ENCODE data around the gene NOP16. TPM values are rescaled to one million over a fixed set of nuclear protein-coding genes. Genes with fewer than 3 reads are reported as not detected.
A peak's percentile ranks its signal among the peaks of the same experiment; 100 is the strongest.

Gene NOP16
- total and polyA plus RNA-seq, 2 of the 13 experiments (the other 11 are each of a cell fraction or from before 2014, with no cell fraction given) = 43.3 to 48.4 TPM

- TF ChIP-seq, protein P1, sequence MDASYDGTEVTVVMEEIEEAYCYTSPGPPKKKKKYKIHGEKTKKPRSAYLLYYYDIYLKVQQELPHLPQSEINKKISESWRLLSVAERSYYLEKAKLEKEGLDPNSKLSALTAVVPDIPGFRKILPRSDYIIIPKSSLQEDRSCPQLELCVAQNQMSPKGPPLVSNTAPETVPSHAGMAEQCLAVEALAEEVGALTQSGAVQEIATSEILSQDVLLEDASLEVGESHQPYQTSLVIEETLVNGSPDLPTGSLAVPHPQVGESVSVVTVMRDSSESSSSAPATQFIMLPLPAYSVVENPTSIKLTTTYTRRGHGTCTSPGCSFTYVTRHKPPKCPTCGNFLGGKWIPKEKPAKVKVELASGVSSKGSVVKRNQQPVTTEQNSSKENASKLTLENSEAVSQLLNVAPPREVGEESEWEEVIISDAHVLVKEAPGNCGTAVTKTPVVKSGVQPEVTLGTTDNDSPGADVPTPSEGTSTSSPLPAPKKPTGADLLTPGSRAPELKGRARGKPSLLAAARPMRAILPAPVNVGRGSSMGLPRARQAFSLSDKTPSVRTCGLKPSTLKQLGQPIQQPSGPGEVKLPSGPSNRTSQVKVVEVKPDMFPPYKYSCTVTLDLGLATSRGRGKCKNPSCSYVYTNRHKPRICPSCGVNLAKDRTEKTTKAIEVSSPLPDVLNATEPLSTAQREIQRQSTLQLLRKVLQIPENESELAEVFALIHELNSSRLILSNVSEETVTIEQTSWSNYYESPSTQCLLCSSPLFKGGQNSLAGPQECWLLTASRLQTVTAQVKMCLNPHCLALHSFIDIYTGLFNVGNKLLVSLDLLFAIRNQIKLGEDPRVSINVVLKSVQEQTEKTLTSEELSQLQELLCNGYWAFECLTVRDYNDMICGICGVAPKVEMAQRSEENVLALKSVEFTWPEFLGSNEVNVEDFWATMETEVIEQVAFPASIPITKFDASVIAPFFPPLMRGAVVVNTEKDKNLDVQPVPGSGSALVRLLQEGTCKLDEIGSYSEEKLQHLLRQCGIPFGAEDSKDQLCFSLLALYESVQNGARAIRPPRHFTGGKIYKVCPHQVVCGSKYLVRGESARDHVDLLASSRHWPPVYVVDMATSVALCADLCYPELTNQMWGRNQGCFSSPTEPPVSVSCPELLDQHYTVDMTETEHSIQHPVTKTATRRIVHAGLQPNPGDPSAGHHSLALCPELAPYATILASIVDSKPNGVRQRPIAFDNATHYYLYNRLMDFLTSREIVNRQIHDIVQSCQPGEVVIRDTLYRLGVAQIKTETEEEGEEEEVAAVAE (CRISPR knock-in tag; IDR thresholded peaks at IDR 0.05; ENCODE audit: borderline replicate concordance) = no peak
- no peak for TF ChIP-seq GABPA (IDR thresholded peaks at IDR 0.05; ENCODE audit: low read depth, low read length)
- TF ChIP-seq GABPA (CRISPR knock-in tag; IDR thresholded peaks at IDR 0.05; ENCODE audit: low read depth) = no peak
- TF ChIP-seq SETDB1 (CRISPR knock-in tag; IDR thresholded peaks at IDR 0.05; ENCODE audit: borderline replicate concordance) = no peak
- TF ChIP-seq, protein P2, sequence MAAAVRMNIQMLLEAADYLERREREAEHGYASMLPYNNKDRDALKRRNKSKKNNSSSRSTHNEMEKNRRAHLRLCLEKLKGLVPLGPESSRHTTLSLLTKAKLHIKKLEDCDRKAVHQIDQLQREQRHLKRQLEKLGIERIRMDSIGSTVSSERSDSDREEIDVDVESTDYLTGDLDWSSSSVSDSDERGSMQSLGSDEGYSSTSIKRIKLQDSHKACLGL (CRISPR knock-in tag; IDR thresholded peaks at IDR 0.05) = no peak
- TF ChIP-seq CREM (IDR thresholded peaks at IDR 0.05) = peak; percentile 67; the same call in 1 of the 2 replicates
- TF ChIP-seq CREM (CRISPR knock-in tag; IDR thresholded peaks at IDR 0.05) = no peak
- TF ChIP-seq POLR2G (IDR thresholded peaks at IDR 0.05; ENCODE audit: low read depth, low read length) = no peak
- TF ChIP-seq ARID5B (CRISPR knock-in tag; IDR thresholded peaks at IDR 0.05) = peak; percentile 62
- peak; percentile 43; the same call in 1 of the 2 replicates for TF ChIP-seq FOSL2 (CRISPR knock-in tag; IDR thresholded peaks at IDR 0.05)
- no peak for TF ChIP-seq NFKB2 (CRISPR knock-in tag; IDR thresholded peaks at IDR 0.05; ENCODE audit: borderline replicate concordance)
- TF ChIP-seq SAP130 (CRISPR knock-in tag; IDR thresholded peaks at IDR 0.05; ENCODE audit: low read depth) = peak; percentile 55
- no peak for TF ChIP-seq ZNF569 (CRISPR knock-in tag; IDR thresholded peaks at IDR 0.05; ENCODE audit: borderline replicate concordance)
- no peak for TF ChIP-seq ZNF614 (CRISPR knock-in tag; IDR thresholded peaks at IDR 0.05; ENCODE audit: borderline replicate concordance)
- no peak for TF ChIP-seq ZNF383 (CRISPR knock-in tag; IDR thresholded peaks at IDR 0.05; ENCODE audit: borderline replicate concordance)
- no peak for TF ChIP-seq PBX3 (CRISPR knock-in tag; IDR thresholded peaks at IDR 0.05; ENCODE audit: borderline replicate concordance)
- TF ChIP-seq GFI1 (CRISPR knock-in tag; IDR thresholded peaks at IDR 0.05; ENCODE audit: borderline replicate concordance) = no peak
Measured at GRCh38 chr5:176371621-176372539, 16.5 kb downstream of the NOP16 start (continued).
